ENCODE data around the gene GRIPAP1. TPM values are rescaled to one million over a fixed set of nuclear protein-coding genes. Genes with fewer than 3 reads are reported as not detected.

Gene GRIPAP1
- polyA plus RNA-seq, 3 donors from 2014 or later, result 0.62 to 19.8 (median 7.7) TPM

Other genes with a start within 250 kb of the GRIPAP1 start
- not detected for gene GLOD5, start 240.5 kb downstream of the GRIPAP1 start, polyA plus RNA-seq
- under 1 TPM in 1 of 3 donors, not detected in 2; 0.28 TPM for gene GATA1, start 215.7 kb downstream of the GRIPAP1 start, polyA plus RNA-seq
- 10 to 100 TPM; 13.2 to 22.9 (median 13.5) TPM for gene HDAC6, start 200.2 kb downstream of the GRIPAP1 start, polyA plus RNA-seq
- gene ERAS, start 175.8 kb downstream of the GRIPAP1 start, polyA plus RNA-seq, result not detected
- under 1 TPM in 2 of 3 donors, not detected in 1; 0.20 to 0.32 TPM for gene PCSK1N, start 166.7 kb downstream of the GRIPAP1 start, polyA plus RNA-seq
- gene TIMM17B, start 104.5 kb downstream of the GRIPAP1 start, polyA plus RNA-seq, result 10 to 100 TPM; 76.0 to 88.2 (median 85.3) TPM
- gene PQBP1, start 104.3 kb downstream of the GRIPAP1 start, polyA plus RNA-seq, result 100 to 1,000 TPM in 2 of 3 donors, 10 to 100 TPM in 1; 92.6 to 118 (median 108) TPM
- gene SLC35A2, start 90.6 kb downstream of the GRIPAP1 start, polyA plus RNA-seq, result 10 to 100 TPM; 17.0 to 20.6 (median 20.2) TPM
- 100 to 1,000 TPM in 2 of 3 donors, 10 to 100 TPM in 1; 86.0 to 158 (median 146) TPM for gene PIM2, start 83.2 kb downstream of the GRIPAP1 start, polyA plus RNA-seq
- 10 to 100 TPM; 25.2 to 35.5 (median 26.7) TPM for gene OTUD5, start 44.7 kb downstream of the GRIPAP1 start, polyA plus RNA-seq
- under 1 TPM in 1 of 3 donors, not detected in 2; 0.12 TPM for gene KCND1, start 30.4 kb downstream of the GRIPAP1 start, polyA plus RNA-seq
- 1 to 10 TPM; 1.1 to 9.0 (median 4.2) TPM for gene TFE3, start 41.1 kb upstream of the GRIPAP1 start, polyA plus RNA-seq
- 1 to 10 TPM in 1 of 3 donors, under 1 TPM in 2; 0.49 to 1.3 (median 0.50) TPM for gene CCDC120, start 56.7 kb upstream of the GRIPAP1 start, polyA plus RNA-seq
- 10 to 100 TPM; 27.7 to 66.4 (median 36.3) TPM for gene PRAF2, start 71.7 kb upstream of the GRIPAP1 start, polyA plus RNA-seq
- gene WDR45, start 77.6 kb upstream of the GRIPAP1 start, polyA plus RNA-seq, result 100 to 1,000 TPM; 104 to 105 (median 104) TPM
- gene GPKOW, start 121.5 kb upstream of the GRIPAP1 start, polyA plus RNA-seq, result 10 to 100 TPM; 26.3 to 55.3 (median 27.2) TPM
- 1 to 10 TPM in 2 of 3 donors, under 1 TPM in 1; 0.96 to 2.2 (median 1.6) TPM for gene MAGIX, start 160.5 kb upstream of the GRIPAP1 start, polyA plus RNA-seq
- 10 to 100 TPM; 40.5 to 64.6 (median 45.7) TPM for gene PLP2, start 169.6 kb upstream of the GRIPAP1 start, polyA plus RNA-seq
- gene PRICKLE3, start 184.1 kb upstream of the GRIPAP1 start, polyA plus RNA-seq, result 1 to 10 TPM in 2 of 3 donors, not detected in 1; 2.1 to 4.1 TPM
- under 1 TPM in 2 of 3 donors, not detected in 1; 0.29 to 0.43 TPM for gene SYP, start 197.9 kb upstream of the GRIPAP1 start, polyA plus RNA-seq
- under 1 TPM in 1 of 3 donors, not detected in 2; 0.07 TPM for gene CACNA1F, start 231.1 kb upstream of the GRIPAP1 start, polyA plus RNA-seq
- 10 to 100 TPM; 21.6 to 29.4 (median 27.0) TPM for gene CCDC22, start 233.2 kb upstream of the GRIPAP1 start, polyA plus RNA-seq

All from immature natural killer cell (primary cell).